ENCODE results near the gene SDR42E1.

The SDR42E1 gene

DNA sequence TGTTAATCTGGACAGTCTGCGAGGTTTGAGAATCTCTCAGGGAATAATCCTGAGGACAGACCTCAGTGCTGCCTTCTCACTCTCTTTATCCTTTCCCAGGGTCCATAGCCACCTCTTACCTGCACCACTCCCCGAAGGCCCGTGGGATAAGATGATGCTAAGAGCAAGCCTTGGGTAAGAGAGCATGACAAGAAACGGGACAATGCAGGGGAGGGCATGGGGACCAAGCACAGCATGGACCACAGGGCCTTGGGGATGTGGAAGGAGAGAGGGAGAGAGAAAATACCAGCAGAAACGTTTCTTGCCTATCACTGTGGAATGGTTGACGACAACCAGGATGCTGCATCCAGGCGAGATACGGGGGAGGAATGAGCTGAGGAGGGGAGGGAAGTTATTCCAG, 8.3 kb upstream of the SDR42E1 start:
- no peak overlapping the region for H3K4ac ChIP-seq (ENCODE audit: low read length)
- no CpG with 5 or more reads among the region's 8 CpGs for WGBS, 2 donors (ENCODE audit: extremely low coverage in 2 of 2, insufficient read length in 2 of 2, insufficient replicate concordance in 1 of 2)
- H3K36me3 ChIP-seq (replicated peaks in 1 of 2; ENCODE audit: control insufficient read depth in 2 of 2, insufficient read depth in 2 of 2, low read length in 2 of 2) = no peaks in the 10 kb centered on the region
- DNase-seq (ENCODE audit: low spot score) = no peak
- H3K23ac ChIP-seq (ENCODE audit: low read depth, low read length, poor library complexity) = no peak overlapping the region
- H3K9ac ChIP-seq (ENCODE audit: low read depth, low read length, poor library complexity) = no peak overlapping the region
- H3K4me1 ChIP-seq (ENCODE audit: control insufficient read depth in 2 of 2, insufficient read depth in 1 of 2, low read depth in 1 of 2, low read length in 2 of 2) = no peaks in the 10 kb centered on the region
- no peak overlapping the region for H4K8ac ChIP-seq (ENCODE audit: low read depth, low read length)
- peaks cover 0 to 4% (median 0%) of the 10 kb centered on the region in 3 experiments for H3K27me3 ChIP-seq (ENCODE audit: control insufficient read depth in 3 of 3, insufficient read depth in 3 of 3, low read depth in 1 of 3, low read length in 3 of 3)
- no peak overlapping the region for H4K91ac ChIP-seq (ENCODE audit: low read depth, low read length, poor library complexity)
- no peak overlapping the region for H2BK12ac ChIP-seq (ENCODE audit: low read length)
- H3K9me3 ChIP-seq (replicated peaks in 1 of 2; ENCODE audit: control insufficient read depth in 2 of 2, insufficient read depth in 1 of 2, low read depth in 1 of 2, low read length in 2 of 2) = no peaks in the 10 kb centered on the region
- H2BK5ac ChIP-seq (ENCODE audit: low read length) = no peak overlapping the region
- H3K4me3 ChIP-seq (ENCODE audit: low read length in 2 of 2) = no peak overlapping the region
- H2BK120ac ChIP-seq (ENCODE audit: low read depth, low read length) = no peak overlapping the region
- H3K27ac ChIP-seq (replicated peaks; ENCODE audit: low read length) = no peak overlapping the region
- no peak overlapping the region for H3K14ac ChIP-seq (ENCODE audit: low read length)
- no peak overlapping the region for H3K18ac ChIP-seq (ENCODE audit: low read length)
- no peak overlapping the region for H2BK15ac ChIP-seq (ENCODE audit: low read length)
- no peaks in the 10 kb centered on the region for H3K79me1 ChIP-seq (ENCODE audit: low read depth, low read length)
- H2AK5ac ChIP-seq (ENCODE audit: low read depth, low read length) = no peak overlapping the region
- H2AFZ ChIP-seq (ENCODE audit: low read length) = no peak overlapping the region
- H3K4me2 ChIP-seq (ENCODE audit: insufficient read depth, low read length, poor library complexity, severe bottlenecking) = no peak overlapping the region

GRCh38 chr16:82017911-82018568, 6.8 kb upstream of the SDR42E1 start:
- H3K79me1 ChIP-seq (ENCODE audit: low read depth, low read length) = no peaks in the 10 kb centered on the region
- no peaks in the 10 kb centered on the region for H3K36me3 ChIP-seq (replicated peaks in 1 of 2; ENCODE audit: control insufficient read depth in 2 of 2, insufficient read depth in 2 of 2, low read length in 2 of 2)
- no peak overlapping the region for H2AK5ac ChIP-seq (ENCODE audit: low read depth, low read length)
- no peak overlapping the region for H4K8ac ChIP-seq (ENCODE audit: low read depth, low read length)
- no peak overlapping the region for H4K91ac ChIP-seq (ENCODE audit: low read depth, low read length, poor library complexity)
- H3K27me3 ChIP-seq (ENCODE audit: control insufficient read depth in 3 of 3, insufficient read depth in 3 of 3, low read depth in 1 of 3, low read length in 3 of 3) = peaks cover 0 to 4% (median 0%) of the 10 kb centered on the region in 3 experiments
- no peaks in the 10 kb centered on the region for H3K4me1 ChIP-seq (ENCODE audit: control insufficient read depth in 2 of 2, insufficient read depth in 1 of 2, low read depth in 1 of 2, low read length in 2 of 2)
- no peak overlapping the region for H3K23ac ChIP-seq (ENCODE audit: low read depth, low read length, poor library complexity)
- no peak overlapping the region for H2BK120ac ChIP-seq (ENCODE audit: low read depth, low read length)
- H3K18ac ChIP-seq (ENCODE audit: low read length) = no peak overlapping the region
- no peak overlapping the region for H3K9ac ChIP-seq (ENCODE audit: low read depth, low read length, poor library complexity)
- H2BK5ac ChIP-seq (ENCODE audit: low read length) = no peak overlapping the region
- H3K4ac ChIP-seq (ENCODE audit: low read length) = no peak overlapping the region
- H2BK12ac ChIP-seq (ENCODE audit: low read length) = no peak overlapping the region
- H3K27ac ChIP-seq (replicated peaks; ENCODE audit: low read length) = no peak overlapping the region
- no peaks in the 10 kb centered on the region for H3K9me3 ChIP-seq (replicated peaks in 1 of 2; ENCODE audit: control insufficient read depth in 2 of 2, insufficient read depth in 1 of 2, low read depth in 1 of 2, low read length in 2 of 2)
- no peak overlapping the region for H2BK15ac ChIP-seq (ENCODE audit: low read length)
- H3K14ac ChIP-seq (ENCODE audit: low read length) = no peak overlapping the region
- no CpG with 5 or more reads among the region's 6 CpGs for WGBS, 2 donors (ENCODE audit: extremely low coverage in 2 of 2, insufficient read length in 2 of 2, insufficient replicate concordance in 1 of 2)
- H3K4me2 ChIP-seq (ENCODE audit: insufficient read depth, low read length, poor library complexity, severe bottlenecking) = no peak overlapping the region
- no peak for DNase-seq (ENCODE audit: low spot score)
- H3K4me3 ChIP-seq (ENCODE audit: low read length in 2 of 2) = no peak overlapping the region
- no peak overlapping the region for H2AFZ ChIP-seq (ENCODE audit: low read length)

GRCh38 chr16:82016964-82017363, 5.7 kb upstream of the SDR42E1 start:
- Histone ChIP-seq H3K36me3 (replicated peaks in 1 of 2; ENCODE audit: control insufficient read depth in 2 of 2, insufficient read depth in 2 of 2, low read length in 2 of 2) (no peaks in the 10 kb centered on the region), H3K27ac (replicated peaks; ENCODE audit: low read length) (no peak overlapping the region), H3K4me3 (ENCODE audit: low read length in 2 of 2) (no peak overlapping the region), H3K4me1 (ENCODE audit: control insufficient read depth in 2 of 2, insufficient read depth in 1 of 2, low read depth in 1 of 2, low read length in 2 of 2) (no peaks in the 10 kb centered on the region), H2BK15ac (ENCODE audit: low read length) (no peak overlapping the region), H3K4ac (ENCODE audit: low read length) (no peak overlapping the region), H3K23ac (ENCODE audit: low read depth, low read length, poor library complexity) (no peak overlapping the region), H3K14ac (ENCODE audit: low read length) (no peak overlapping the region), H4K91ac (ENCODE audit: low read depth, low read length, poor library complexity) (no peak overlapping the region), H3K18ac (ENCODE audit: low read length) (no peak overlapping the region), H2AFZ (ENCODE audit: low read length) (no peak overlapping the region), H4K8ac (ENCODE audit: low read depth, low read length) (no peak overlapping the region), H3K4me2 (ENCODE audit: insufficient read depth, low read length, poor library complexity, severe bottlenecking) (no peak overlapping the region), H3K9ac (ENCODE audit: low read depth, low read length, poor library complexity) (no peak overlapping the region), H3K27me3 (ENCODE audit: control insufficient read depth in 3 of 3, insufficient read depth in 3 of 3, low read depth in 1 of 3, low read length in 3 of 3) (peaks cover 0 to 4% (median 0%) of the 10 kb centered on the region in 3 experiments), H3K9me3 (replicated peaks in 1 of 2; ENCODE audit: control insufficient read depth in 2 of 2, insufficient read depth in 1 of 2, low read depth in 1 of 2, low read length in 2 of 2) (no peaks in the 10 kb centered on the region), H2BK5ac (ENCODE audit: low read length) (no peak overlapping the region), H2AK5ac (ENCODE audit: low read depth, low read length) (no peak overlapping the region), H2BK120ac (ENCODE audit: low read depth, low read length) (no peak overlapping the region), H3K79me1 (ENCODE audit: low read depth, low read length) (no peaks in the 10 kb centered on the region), H2BK12ac (ENCODE audit: low read length) (no peak overlapping the region)
- DNase-seq (ENCODE audit: low spot score) = no peak
- no CpG with 5 or more reads among the region's 2 CpGs for WGBS, 2 donors (ENCODE audit: extremely low coverage in 2 of 2, insufficient read length in 2 of 2, insufficient replicate concordance in 1 of 2)

- H2BK12ac ChIP-seq (ENCODE audit: low read length) = no peak overlapping the region
- H3K18ac ChIP-seq (ENCODE audit: low read length) = no peak overlapping the region
- H2BK5ac ChIP-seq (ENCODE audit: low read length) = no peak overlapping the region
- H3K4ac ChIP-seq (ENCODE audit: low read length) = no peak overlapping the region
- no peak for DNase-seq (ENCODE audit: low spot score)
- H4K91ac ChIP-seq (ENCODE audit: low read depth, low read length, poor library complexity) = no peak overlapping the region
- no peaks in the 10 kb centered on the region for H3K4me1 ChIP-seq (ENCODE audit: control insufficient read depth in 2 of 2, insufficient read depth in 1 of 2, low read depth in 1 of 2, low read length in 2 of 2)
- no peak overlapping the region for H2BK120ac ChIP-seq (ENCODE audit: low read depth, low read length)
- H3K9me3 ChIP-seq (replicated peaks in 1 of 2; ENCODE audit: control insufficient read depth in 2 of 2, insufficient read depth in 1 of 2, low read depth in 1 of 2, low read length in 2 of 2) = peaks cover 0 to 4% of the 10 kb centered on the region in 2 donors
- no peak overlapping the region for H4K8ac ChIP-seq (ENCODE audit: low read depth, low read length)
- H3K23ac ChIP-seq (ENCODE audit: low read depth, low read length, poor library complexity) = no peak overlapping the region
- peaks cover 0 to 4% (median 0%) of the 10 kb centered on the region in 3 experiments for H3K27me3 ChIP-seq (ENCODE audit: control insufficient read depth in 3 of 3, insufficient read depth in 3 of 3, low read depth in 1 of 3, low read length in 3 of 3)
- H3K27ac ChIP-seq (replicated peaks; ENCODE audit: low read length) = no peak overlapping the region
- no CpG with 5 or more reads among the region's 7 CpGs for WGBS, 2 donors (ENCODE audit: extremely low coverage in 2 of 2, insufficient read length in 2 of 2, insufficient replicate concordance in 1 of 2)
- no peaks in the 10 kb centered on the region for H3K36me3 ChIP-seq (replicated peaks in 1 of 2; ENCODE audit: control insufficient read depth in 2 of 2, insufficient read depth in 2 of 2, low read length in 2 of 2)
- no peak overlapping the region for H3K9ac ChIP-seq (ENCODE audit: low read depth, low read length, poor library complexity)
- H3K4me3 ChIP-seq (ENCODE audit: low read length in 2 of 2) = no peak overlapping the region
- H2AK5ac ChIP-seq (ENCODE audit: low read depth, low read length) = no peak overlapping the region
- H3K14ac ChIP-seq (ENCODE audit: low read length) = no peak overlapping the region
- no peaks in the 10 kb centered on the region for H3K79me1 ChIP-seq (ENCODE audit: low read depth, low read length)
- no peak overlapping the region for H2BK15ac ChIP-seq (ENCODE audit: low read length)
- no peak overlapping the region for H3K4me2 ChIP-seq (ENCODE audit: insufficient read depth, low read length, poor library complexity, severe bottlenecking)
- no peak overlapping the region for H2AFZ ChIP-seq (ENCODE audit: low read length)
Observed at GRCh38 chr16:82016263-82016662, 5.0 kb upstream of the SDR42E1 start.
